Stimulated activated CD8-positive, alpha-beta memory T cell treated with anti-CD3 and anti-CD28 coated beads, Interleukin-12 subunit alpha, Interleukin-12 subunit beta, amount 100 ng/mL, for 4 hours (primary cell): ENCODE measurements around the gene IQCE.

ENCODE experiments used
- DNase-seq: peaks from one replicate; pipeline ENCODE4 v3.0.0-alpha.2; 2020; ENCODE audit warnings: low read depth

The IQCE gene, protein sequence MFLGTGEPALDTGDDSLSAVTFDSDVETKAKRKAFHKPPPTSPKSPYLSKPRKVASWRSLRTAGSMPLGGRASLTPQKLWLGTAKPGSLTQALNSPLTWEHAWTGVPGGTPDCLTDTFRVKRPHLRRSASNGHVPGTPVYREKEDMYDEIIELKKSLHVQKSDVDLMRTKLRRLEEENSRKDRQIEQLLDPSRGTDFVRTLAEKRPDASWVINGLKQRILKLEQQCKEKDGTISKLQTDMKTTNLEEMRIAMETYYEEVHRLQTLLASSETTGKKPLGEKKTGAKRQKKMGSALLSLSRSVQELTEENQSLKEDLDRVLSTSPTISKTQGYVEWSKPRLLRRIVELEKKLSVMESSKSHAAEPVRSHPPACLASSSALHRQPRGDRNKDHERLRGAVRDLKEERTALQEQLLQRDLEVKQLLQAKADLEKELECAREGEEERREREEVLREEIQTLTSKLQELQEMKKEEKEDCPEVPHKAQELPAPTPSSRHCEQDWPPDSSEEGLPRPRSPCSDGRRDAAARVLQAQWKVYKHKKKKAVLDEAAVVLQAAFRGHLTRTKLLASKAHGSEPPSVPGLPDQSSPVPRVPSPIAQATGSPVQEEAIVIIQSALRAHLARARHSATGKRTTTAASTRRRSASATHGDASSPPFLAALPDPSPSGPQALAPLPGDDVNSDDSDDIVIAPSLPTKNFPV

DNA sequence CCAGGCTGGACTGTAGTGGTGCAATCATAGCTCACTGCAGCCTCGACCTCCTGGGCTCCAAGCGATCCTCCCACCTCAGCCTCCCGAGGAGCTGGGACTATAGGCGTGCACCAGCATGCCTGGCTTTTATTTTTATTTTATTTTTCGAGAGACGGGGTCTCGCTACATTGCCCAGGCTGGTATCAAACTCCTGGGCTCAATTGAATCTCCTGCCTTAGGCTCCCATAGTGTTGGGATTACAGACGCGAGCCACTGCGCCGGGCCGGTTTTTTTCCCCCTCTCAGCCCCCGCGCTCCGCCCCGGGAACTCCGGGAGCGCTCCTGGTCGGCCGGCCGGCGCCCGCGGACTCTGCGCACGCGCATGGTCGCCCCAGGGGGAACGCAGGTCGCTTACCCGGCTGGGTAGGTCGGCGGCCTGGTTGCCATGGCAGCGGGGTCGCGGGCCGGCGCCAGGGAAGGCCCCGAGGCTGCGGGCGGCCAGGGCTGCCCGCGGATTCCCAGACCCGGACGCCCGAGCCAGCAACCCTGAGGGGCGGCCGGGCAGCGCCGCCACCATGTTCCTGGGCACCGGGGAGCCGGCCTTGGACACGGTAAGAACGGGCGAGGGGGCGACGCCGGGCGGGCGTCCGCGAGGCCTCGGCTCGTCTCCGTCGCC, at the start of gene IQCE:
IQCE (plus strand) TSS at position 351 of the 654 bp plus-strand sequence; CDS start at position 554, 203 bp downstream.
- DNase-seq, result peak; percentile 88

DNA sequence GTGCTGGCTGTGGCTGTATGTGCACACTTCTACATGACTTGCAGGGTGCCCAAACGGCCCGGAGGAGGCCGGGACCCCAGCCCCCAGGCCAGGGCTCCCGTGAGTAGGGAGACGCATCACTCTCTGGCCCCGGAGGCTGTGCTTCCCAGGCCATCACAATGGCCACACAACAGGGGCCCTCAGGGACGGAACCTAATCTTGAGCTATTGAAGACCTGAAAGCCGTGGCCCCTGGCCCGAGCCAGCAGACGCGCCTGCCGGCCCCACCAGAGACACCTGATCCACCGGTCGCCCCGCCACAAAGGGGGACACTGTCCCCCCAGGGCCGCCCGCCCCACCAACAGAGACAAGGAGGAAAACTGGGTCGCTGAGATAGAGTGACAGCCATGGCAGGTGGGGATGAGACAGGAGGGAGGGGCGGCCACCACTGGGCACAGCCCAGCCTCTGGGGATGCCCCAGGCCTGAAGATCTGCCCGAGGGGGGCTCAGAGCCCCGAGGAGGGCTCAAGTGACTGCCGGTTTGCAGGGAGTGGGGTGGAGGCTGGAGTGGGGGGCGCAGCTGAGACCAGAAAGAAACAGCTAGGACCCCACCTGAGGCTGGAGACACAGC, 49.4 kb upstream of the IQCE start:
- DNase-seq, result no peak

DNA sequence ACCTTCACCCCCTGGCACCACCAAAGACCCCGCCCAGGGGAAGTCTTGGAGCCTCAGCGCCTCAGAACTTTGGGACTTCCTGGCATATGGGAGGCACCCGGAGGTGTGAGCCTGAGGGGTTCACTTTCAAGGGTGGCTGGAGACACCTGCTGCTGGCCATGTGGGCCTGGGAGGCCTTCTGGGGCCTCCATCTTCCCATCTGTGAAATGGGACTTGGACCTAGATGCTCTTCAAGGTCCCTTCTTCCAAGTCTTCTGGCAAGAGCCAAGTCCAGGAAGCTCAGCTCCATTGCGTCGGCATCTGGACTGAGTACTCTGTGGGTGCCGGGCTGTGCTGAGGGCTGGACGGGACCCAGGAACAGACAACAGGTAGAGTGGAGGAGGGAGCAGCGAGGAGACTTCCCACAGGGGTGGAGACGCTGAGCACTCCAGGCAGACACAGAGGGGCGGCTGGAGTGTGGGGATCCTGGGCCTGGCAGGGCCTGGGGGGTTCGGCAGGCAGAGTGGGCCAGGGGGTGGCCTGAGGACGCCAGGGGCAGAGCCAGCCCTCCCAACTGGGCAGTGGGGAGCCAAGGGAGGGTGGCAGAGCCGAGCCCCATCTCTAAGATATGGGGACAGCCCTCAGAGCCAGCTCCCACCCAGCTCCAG, 48.5 kb upstream of the IQCE start:
- DNase-seq, result no peak

DNA sequence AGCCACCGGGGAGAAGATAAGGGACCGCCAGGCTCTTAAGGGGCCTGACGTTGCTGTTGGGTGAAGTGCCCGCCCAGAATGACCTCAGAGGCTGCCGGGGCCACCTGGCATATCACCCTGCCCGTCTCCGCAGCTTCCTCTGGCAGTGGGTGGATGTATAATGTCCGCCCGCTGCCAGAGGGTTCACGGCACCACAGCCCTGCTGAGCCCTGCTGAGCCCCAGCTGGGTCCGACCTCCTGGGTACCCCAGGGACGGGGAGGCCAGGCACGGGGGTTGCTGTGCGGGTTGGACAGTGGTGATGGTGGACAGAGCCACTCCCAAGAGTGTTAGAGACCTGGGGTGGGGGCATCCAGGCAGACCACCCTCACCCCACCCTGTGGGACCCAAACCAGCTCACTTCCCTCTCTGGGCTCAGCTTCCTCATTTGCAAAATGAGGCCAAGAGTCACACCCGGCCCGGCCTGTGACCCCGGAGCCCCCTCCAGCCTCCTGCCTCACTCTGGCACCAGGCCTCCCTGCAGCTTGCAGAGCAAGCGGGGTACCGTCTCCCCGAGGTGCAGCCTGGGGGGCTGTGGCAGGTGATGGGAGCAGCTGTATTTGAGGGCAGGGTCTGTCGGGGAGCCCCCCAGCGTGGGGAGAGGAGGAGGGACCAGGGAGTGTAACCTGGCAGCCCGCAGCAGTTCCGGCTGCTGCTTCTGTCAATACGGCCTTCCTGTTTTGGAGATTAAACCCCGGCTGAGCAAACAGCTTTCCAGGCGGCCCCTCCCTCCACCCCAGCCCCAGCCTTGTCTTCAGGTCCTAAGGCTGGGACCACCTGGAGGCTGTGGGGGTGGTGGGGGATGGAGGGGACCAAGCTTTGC, 47.6 kb upstream of the IQCE start:
- DNase-seq, result peak; percentile 49

DNA sequence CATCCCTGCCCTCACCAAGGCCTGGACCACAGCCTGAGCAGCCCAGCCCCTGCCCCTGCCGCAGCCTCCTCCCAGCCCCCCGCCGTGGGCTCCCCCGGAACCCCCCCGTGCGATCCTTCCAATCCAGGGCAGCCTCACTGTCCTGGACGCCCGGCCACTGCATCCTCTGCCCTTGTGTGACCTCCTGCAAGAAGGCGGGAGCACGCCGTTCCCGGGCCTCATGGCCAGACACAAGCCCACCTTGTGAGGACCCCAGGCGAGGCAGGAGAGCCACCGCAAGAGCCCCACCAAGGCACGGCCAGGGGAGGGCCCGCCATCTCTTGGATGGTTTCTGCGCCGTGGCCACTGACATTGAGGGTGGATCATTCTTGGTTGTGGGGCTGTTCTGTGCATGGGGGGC, 47.0 kb upstream of the IQCE start:
- DNase-seq, result no peak

DNA sequence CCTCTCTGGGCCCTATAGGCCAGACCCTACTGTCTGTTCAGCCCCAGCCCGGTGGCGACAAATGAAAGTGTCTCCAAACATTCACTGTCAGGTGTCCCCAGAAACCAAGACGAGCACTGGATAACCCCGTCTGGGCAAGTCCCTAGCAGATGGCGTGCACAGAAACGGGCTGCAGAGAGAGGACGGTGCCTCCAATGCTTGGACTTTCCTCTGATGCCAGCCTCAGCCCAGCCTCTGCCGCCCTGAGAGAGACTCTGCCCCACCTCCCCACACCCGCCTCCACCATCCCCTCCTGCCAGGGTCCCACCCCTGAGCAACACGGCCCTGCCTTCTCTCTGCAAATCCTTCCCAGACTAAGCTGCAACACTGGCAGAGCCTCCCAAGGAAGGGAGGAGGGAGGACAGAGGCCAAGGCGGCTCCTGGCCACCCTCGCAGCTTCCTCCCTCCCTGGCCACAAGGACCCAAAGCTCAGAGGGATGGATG, 46.6 kb upstream of the IQCE start:
- DNase-seq, result no peak

DNA sequence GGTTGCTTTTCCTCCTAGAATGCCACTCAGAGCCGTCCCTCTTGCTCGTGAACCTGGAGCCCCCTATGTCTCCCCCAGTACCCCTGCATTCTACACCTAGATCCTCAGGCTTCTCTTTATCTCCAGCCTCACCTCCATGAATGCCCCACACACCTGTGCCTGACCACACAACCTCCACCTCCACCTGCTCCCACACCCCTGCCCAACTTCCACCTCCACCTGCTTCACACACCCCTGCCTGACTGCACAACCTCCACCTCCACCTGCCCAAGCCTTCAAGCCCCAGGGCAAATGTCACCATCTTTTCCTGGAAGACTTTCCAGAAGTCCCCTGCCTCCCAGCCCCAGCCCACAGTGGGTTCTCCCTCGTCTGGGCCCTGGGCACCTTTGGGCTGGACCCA, 46.1 kb upstream of the IQCE start:
- no peak for DNase-seq

DNA sequence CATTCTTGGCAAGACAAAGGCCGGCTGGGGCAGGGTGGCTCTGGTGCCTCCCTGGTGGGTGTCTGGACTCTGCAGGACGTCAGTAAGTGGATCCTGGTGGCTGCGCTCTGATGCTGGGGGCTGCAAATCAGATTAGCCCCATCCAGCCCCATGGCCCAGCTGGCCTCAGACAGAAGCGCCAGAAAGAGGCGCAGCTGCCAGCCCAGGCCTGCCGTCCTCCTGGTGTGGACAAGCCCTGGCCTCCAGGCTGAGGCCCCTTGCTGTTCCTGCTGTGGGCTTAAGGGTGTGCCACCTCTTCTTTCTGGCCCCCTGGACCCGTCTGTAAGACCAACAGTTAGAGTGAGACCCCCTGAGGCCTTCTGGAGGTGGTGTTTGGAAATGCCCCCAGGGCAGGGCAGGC, 45.1 kb upstream of the IQCE start:
- DNase-seq, result no peak

DNA sequence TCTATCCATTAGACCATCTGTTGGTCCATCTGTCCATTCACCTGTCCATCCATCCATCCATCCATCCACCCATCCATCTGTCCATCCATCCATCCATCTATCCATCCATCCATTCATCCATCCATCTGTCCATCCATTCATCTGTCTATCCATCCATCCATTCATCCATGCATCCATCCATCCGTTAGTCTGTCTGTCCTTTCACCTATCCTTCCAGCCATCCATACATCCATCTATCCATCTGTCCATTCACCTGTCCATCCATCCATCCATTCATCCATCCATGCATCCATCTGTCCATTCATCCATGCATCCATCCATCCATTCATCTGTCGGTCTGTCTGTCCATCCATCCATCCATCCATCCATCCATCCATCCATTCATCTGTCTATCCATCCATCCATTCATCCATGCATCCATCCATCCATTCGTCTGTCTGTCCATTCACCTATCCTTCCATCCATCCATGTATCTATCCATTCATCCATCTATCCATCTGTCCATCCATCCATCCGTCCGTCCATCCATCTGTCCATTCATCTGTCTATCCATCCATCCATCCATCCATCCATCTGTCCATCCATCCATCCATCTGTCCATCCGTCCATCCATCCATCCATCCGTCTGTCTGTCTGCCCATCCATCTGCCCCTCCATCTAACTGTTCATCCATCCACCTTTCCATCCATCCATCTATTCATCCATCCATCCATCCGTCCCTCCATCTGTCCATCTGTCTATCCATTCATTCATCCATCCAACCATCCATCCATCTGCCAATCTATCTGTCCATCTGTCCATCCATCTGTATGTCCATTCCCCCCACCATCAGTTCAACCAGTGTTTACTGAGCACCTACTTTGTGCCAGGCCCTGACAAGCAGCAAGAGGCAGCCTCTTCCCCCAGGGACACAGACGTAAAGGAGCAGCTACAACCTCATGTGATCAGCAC, 44.0 kb upstream of the IQCE start:
- no peak for DNase-seq

DNA sequence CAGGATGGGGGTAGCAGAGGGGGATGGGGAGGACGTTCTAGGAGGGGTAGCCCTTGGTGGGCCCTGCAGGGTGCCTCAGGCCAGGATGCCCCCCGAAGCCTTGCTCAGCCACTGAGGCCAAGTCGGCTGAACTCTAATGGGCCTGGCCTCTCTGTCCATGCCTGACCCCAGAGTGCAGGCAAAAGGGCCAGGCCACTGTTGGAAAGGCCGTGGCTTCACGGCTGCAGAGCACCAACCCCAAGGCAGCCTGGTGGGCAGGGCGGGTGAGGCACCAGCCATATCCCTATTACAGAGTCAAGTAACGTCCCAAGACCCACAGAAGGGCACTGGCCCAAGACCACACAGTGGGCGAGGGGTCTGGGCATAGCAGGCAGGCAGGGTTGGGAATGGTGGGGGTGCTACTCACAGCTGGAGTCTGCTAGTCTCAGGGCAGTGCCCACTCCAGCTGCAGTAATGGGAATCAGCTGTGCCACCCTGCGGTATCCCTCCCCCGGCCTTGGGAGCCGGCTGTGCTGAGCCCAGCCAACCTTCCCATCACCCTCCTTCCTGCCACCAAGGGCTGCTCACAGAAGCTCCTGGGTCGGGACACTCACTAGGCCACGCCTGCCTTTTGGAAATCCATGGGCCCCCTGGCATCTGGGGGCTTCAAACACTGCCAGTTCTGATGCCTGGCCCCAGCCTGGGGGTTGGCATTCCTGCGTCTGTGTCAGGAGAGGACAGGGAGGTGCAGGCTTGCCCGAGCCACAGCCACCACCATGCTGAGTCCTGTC, 43.2 kb upstream of the IQCE start:
- no peak for DNase-seq

DNA sequence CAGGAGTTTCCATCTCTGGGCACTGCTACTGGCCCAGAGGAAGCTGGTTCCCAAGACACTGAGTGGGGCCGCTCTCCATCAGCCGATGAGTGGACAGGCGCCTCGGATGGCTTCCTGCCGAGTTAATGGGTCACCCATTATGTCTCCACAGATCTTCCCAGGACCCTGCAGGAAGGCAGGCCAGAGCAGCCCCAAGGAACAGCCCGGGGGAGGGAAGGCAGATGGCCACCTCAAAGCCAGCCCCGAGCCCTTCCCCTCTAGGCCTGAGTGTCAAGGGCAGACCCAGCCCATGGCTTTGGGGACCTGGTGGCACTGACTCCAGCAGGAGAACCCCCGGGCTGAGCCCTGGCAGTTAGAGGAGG, 42.6 kb upstream of the IQCE start:
- DNase-seq, result no peak

DNA sequence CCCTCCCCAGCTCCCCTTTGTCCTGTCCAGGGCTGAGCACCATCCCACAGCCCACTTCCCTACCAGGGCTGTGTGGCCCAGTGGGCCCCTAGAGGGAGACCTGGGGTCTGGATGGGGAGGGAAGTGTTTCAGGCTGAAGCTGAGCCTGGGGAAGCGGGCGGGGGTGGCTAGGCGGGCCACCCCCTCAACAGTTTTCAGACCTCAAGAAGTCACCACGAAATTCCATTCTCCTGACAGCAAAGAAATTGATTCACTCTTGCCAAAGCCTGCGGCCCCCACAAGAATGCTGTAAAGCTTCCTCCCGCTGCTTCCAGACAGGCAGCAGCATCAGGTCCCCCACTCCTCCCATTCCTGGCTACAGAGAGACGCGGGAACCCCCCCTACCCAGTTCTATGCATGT, 41.8 kb upstream of the IQCE start:
- no peak for DNase-seq

DNA sequence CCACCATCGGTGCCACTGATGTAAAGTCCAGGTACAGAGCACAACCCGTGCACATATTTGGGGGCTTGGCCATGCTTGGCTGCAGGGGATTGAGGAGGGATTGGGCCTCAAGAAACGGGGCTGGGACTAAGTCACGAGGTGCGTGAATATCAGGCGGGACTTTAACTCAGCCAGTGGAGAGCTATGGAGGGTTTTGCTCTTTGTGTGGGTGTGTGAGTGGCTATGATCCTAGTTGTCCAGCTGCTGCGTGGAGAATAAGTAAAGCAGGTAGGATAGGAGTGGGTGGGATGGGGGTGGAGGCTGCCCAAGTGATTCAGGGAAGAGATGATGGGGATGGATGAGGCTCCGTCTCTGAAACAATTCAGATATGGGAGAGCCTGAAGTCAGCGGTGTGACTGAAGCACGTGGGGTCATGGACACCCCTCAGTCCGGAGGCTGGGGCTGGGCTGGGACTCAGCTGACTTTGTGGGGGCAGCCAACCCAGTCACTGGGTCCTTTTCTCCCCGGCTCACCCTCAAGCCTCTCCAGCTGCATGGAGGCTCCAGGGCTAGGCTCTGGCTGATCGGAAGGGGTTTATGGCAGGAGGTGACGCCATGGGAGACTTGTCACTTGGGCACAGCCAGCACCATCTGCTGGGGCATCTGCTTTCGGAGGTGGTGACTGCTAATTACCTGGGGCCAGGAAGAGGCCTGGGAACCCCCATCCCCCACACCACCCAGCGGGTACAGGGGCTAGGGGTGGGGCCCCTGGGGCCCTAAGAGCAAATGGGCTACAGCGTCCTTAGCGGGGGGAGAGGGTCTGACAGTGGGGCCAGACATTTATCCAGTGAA, 40.9 kb upstream of the IQCE start:
- DNase-seq, result no peak

DNA sequence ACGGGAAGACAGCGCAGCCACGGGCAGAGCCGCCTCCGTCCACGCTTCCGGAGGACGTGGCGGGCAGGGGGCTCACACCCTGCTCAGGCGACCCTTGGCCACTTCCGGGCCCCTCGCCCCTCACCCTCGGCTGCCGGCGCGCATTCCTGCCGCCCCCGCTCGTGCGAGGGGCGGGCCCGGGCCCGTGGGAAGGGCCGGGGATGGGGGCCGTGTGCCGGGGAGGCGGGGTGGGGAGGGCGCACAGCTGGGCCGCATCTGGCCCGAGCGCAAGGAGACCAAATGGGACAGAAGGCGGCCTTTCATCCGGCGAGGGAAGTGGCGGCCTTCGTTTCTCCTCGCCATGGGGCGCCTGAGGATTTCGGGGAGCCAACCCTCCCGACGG, 40.1 kb upstream of the IQCE start:
- no peak for DNase-seq

DNA sequence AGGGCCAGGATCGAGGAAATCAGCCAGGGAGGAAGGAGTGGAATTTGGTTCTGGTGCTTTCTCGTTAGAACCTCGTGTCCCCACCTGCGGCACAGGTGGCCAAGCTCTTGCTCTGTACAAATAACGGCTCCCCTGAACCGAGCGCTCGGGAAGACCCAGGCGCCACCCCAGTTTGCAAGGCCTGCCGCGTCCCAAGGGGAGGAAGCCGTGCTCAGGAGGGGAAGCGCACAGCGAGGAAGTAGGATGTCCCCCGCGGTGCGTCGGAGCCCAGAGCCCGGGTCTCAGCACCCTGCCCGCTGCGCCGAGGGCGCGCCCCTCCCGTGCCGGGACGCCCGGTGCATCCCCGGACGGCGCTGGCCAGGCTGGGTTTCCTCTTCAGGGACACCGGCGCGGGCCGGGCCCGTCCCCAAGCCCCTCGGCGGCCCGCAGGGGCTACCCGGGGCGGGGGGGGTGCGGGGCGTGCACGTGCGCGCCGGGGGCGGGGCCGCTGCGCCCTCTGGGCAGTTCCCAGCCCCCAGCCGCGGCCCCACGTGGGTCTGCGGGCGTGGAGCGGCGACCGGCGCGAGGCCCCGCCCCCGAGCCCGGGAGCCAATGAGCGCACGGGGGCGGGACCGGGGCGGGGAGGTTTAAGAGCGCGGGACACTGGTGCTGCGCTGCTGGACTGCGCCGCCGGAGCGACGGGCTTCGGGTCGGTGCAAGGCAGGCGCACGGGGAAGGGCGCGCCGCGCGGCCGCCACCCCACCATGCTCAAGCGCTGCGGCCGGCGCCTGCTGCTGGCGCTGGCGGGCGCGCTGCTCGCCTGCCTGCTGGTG, 39.5 kb upstream of the IQCE start, which contains the start of gene LFNG:
LFNG (plus strand) TSS at position 656 of the 812 bp plus-strand sequence; CDS start at position 744, 88 bp downstream.
- DNase-seq, result peak; percentile 82

DNA sequence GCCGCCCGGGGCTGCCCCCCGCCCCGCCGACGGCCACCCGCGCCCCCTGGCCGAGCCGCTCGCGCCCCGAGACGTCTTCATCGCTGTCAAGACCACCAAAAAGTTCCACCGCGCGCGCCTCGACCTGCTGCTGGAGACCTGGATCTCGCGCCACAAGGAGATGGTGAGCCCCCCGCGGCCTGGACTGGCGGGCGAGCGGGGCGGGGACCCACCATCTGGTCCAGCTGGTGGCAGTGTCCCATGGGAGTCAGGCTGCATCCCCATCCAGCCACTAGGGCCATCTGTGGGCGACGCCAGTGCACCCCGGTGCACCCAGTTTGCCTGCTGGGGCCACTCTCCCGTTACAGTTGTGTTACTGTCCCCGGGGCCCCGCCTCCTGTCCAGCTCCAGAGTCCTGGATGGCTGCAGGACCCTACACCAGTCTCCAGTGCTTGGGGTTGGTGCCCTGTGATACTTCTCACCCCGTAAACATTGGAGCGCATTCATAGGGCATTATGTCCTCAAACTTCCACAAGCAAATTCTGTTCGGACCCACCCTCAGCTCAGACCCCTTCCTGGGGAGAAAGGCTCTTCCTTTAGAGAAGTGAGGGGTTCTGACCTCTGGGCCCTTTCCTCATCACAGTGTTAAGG, 38.5 kb upstream of the IQCE start:
- no peak for DNase-seq
